Neural cell (in vitro differentiated cells): ENCODE measurements around the gene VASH1.

Experiments used
- EP300 ChIP-seq: fragments of 450-650 bp; conservative IDR thresholded peaks from 2 replicates; pipeline ENCODE4 v1.6.1; 2014; ENCODE audit warnings: antibody characterized with exemption, mild to moderate bottlenecking, moderate library complexity; ENCODE audit not compliant: poor library complexity, severe bottlenecking
- EZH2 ChIP-seq: fragments of 200-600, 300-800 bp; shearing (Covaris generic), sonication (generic); IDR thresholded peaks from 2 replicates; pipeline ENCODE4 v1.6.1; 2014; ENCODE audit warnings: antibody characterized with exemption, low read length, borderline replicate concordance, mild to moderate bottlenecking; ENCODE audit not compliant: insufficient read depth, poor library complexity, severe bottlenecking
- MXI1 ChIP-seq: fragments of 450-650 bp; conservative IDR thresholded peaks from 2 replicates; pipeline ENCODE4 v1.6.1; 2014; ENCODE audit warnings: antibody characterized with exemption, mild to moderate bottlenecking; ENCODE audit not compliant: poor library complexity, severe bottlenecking
- POLR2AphosphoS5 ChIP-seq: IDR thresholded peaks from 2 replicates; pipeline ENCODE4 v1.6.1; 2012
- RAD21 ChIP-seq: fragments of 450-650 bp; conservative IDR thresholded peaks from 2 replicates; pipeline ENCODE4 v1.6.1; 2014; ENCODE audit warnings: antibody characterized with exemption, mild to moderate bottlenecking, moderate library complexity
- SMC3 ChIP-seq: fragments of 450-650 bp; conservative IDR thresholded peaks from 2 replicates; pipeline ENCODE4 v1.6.1; 2014; ENCODE audit warnings: antibody characterized with exemption, mild to moderate bottlenecking, moderate library complexity; ENCODE audit not compliant: poor library complexity
- TAF1 ChIP-seq: IDR thresholded peaks from 2 replicates; pipeline ENCODE4 v1.6.1; 2012; ENCODE audit warnings: low read depth
- TF ChIP-seq, protein P1 (sequence below): fragments of 450-650 bp; IDR thresholded peaks from 2 replicates; pipeline ENCODE4 v1.5.1; 2014; ENCODE audit warnings: antibody characterized with exemption, mild to moderate bottlenecking, moderate library complexity; ENCODE audit not compliant: poor library complexity, severe bottlenecking
- TF ChIP-seq, protein P2 (sequence below): IDR thresholded peaks from 2 replicates; pipeline ENCODE4 v1.6.1; 2012; ENCODE audit warnings: borderline replicate concordance

DNA sequence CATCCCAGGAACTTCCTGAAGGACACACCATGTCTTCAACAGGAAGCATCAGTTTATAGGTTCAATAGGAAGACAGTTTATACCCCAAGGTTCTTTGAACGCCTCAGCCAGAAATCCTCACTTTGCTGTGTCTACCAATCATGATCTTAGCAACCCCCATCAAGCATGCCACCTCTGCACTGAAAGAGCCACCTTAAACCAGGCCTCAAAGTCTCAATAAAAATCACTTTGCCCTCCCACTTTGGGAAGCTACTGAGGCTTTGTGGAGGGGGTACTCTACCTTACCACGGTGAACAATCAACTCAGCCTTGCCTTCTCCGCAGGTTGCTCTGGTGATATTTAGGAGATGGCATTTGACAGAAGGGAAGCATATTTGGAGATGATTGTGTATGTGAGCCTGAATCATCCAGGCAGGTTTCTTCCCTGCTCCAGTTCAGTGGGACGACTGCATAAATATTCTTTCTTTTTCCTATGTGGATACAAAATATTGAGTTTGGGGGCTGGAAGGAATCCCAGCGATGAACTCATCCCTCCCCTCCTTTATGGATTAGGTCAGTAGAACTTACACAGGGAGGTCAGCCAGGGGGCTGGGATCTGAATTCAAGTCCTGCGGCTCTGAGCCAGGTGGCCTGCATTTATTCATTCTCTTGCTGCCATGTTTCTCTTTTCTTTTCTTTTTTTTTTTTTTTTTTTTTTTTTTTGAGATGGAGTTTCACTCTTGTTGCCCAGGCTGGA, 42.8 kb upstream of the VASH1 start:
- TF ChIP-seq RAD21 = no peak
- TF ChIP-seq, protein P1, sequence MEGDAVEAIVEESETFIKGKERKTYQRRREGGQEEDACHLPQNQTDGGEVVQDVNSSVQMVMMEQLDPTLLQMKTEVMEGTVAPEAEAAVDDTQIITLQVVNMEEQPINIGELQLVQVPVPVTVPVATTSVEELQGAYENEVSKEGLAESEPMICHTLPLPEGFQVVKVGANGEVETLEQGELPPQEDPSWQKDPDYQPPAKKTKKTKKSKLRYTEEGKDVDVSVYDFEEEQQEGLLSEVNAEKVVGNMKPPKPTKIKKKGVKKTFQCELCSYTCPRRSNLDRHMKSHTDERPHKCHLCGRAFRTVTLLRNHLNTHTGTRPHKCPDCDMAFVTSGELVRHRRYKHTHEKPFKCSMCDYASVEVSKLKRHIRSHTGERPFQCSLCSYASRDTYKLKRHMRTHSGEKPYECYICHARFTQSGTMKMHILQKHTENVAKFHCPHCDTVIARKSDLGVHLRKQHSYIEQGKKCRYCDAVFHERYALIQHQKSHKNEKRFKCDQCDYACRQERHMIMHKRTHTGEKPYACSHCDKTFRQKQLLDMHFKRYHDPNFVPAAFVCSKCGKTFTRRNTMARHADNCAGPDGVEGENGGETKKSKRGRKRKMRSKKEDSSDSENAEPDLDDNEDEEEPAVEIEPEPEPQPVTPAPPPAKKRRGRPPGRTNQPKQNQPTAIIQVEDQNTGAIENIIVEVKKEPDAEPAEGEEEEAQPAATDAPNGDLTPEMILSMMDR = no peak
- TF ChIP-seq EP300 = no peak
- TF ChIP-seq SMC3 = no peak
- no peak for TF ChIP-seq POLR2AphosphoS5
- TF ChIP-seq, protein P2, sequence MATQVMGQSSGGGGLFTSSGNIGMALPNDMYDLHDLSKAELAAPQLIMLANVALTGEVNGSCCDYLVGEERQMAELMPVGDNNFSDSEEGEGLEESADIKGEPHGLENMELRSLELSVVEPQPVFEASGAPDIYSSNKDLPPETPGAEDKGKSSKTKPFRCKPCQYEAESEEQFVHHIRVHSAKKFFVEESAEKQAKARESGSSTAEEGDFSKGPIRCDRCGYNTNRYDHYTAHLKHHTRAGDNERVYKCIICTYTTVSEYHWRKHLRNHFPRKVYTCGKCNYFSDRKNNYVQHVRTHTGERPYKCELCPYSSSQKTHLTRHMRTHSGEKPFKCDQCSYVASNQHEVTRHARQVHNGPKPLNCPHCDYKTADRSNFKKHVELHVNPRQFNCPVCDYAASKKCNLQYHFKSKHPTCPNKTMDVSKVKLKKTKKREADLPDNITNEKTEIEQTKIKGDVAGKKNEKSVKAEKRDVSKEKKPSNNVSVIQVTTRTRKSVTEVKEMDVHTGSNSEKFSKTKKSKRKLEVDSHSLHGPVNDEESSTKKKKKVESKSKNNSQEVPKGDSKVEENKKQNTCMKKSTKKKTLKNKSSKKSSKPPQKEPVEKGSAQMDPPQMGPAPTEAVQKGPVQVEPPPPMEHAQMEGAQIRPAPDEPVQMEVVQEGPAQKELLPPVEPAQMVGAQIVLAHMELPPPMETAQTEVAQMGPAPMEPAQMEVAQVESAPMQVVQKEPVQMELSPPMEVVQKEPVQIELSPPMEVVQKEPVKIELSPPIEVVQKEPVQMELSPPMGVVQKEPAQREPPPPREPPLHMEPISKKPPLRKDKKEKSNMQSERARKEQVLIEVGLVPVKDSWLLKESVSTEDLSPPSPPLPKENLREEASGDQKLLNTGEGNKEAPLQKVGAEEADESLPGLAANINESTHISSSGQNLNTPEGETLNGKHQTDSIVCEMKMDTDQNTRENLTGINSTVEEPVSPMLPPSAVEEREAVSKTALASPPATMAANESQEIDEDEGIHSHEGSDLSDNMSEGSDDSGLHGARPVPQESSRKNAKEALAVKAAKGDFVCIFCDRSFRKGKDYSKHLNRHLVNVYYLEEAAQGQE = no peak
- no peak for TF ChIP-seq EZH2
- no peak for TF ChIP-seq MXI1
- no peak for TF ChIP-seq TAF1
